ENCODE data around the gene CORIN. TPM values are rescaled to one million over a fixed set of nuclear protein-coding genes. Genes with fewer than 3 reads are reported as not detected.

CORIN gene
- total and polyA plus RNA-seq, 9 donors, result 0.20 to 7.9 (median 0.80) TPM; not detected in 1

- Histone ChIP-seq H3K27ac (no peak overlapping the region), H3K36me3 (no peaks in the 10 kb centered on the region), H3K4me1 (ENCODE audit: insufficient read depth) (no peaks in the 10 kb centered on the region), H3K9me3 (no peaks in the 10 kb centered on the region), H3K27me3 (no peaks in the 10 kb centered on the region), H3K4me3 (no peak overlapping the region)
- intact Hi-C loops (cut with DNase I), result no loop called here
- 87 to 91% (median 88%) methylated on average over 4 of the region's 4 CpGs for WGBS, 3 donors
- TF ChIP-seq CTCF (IDR thresholded peaks at IDR 0.05) (no peak), EP300 (IDR thresholded peaks at IDR 0.05) (no peak), POLR2A (IDR thresholded peaks at IDR 0.05) (no peak)
- DNase-seq, result no peak
These were observed 222.5 kb downstream of the CORIN start for GRCh38 chr4:47615385-47615784.

GRCh38 chr4:47612116-47613023 is 225.5 kb downstream of the CORIN start:
- no peaks in the 10 kb centered on the region for H3K27me3 ChIP-seq
- TF ChIP-seq CTCF (IDR thresholded peaks at IDR 0.05), result no peak
- TF ChIP-seq EP300 (IDR thresholded peaks at IDR 0.05), result no peak
- no peak for TF ChIP-seq POLR2A (IDR thresholded peaks at IDR 0.05)
- H3K9me3 ChIP-seq, result no peaks in the 10 kb centered on the region
- H3K4me1 ChIP-seq (ENCODE audit: insufficient read depth), result peaks cover 1% of the 10 kb centered on the region
- no peak overlapping the region for H3K4me3 ChIP-seq
- no peaks in the 10 kb centered on the region for H3K36me3 ChIP-seq
- WGBS, 3 donors, result 61 to 79% (median 61%) methylated on average over 4 of the region's 4 CpGs
- intact Hi-C loops (cut with DNase I), result no loop called here
- no peak overlapping the region for H3K27ac ChIP-seq
- DNase-seq, result no peak

GRCh38 chr4:47606482-47606881 is 231.4 kb downstream of the CORIN start:
- no peaks in the 10 kb centered on the region for H3K9me3 ChIP-seq
- H3K4me3 ChIP-seq, result no peak overlapping the region
- no peaks in the 10 kb centered on the region for H3K36me3 ChIP-seq
- peaks cover 1% of the 10 kb centered on the region for H3K4me1 ChIP-seq (ENCODE audit: insufficient read depth)
- intact Hi-C loops (cut with DNase I), result no loop called here
- DNase-seq, result no peak
- no peak overlapping the region for H3K27ac ChIP-seq
- WGBS, 3 donors, result 92 to 94% (median 93%) methylated on average over 3 of the region's 3 CpGs
- no peak for TF ChIP-seq EP300 (IDR thresholded peaks at IDR 0.05)
- TF ChIP-seq POLR2A (IDR thresholded peaks at IDR 0.05), result no peak
- no peak for TF ChIP-seq CTCF (IDR thresholded peaks at IDR 0.05)
- H3K27me3 ChIP-seq, result no peaks in the 10 kb centered on the region

GRCh38 chr4:47598896-47599295 is 239.0 kb downstream of the CORIN start:
- Histone ChIP-seq H3K27ac (no peak overlapping the region), H3K9me3 (no peaks in the 10 kb centered on the region), H3K36me3 (no peaks in the 10 kb centered on the region), H3K27me3 (no peaks in the 10 kb centered on the region), H3K4me3 (no peak overlapping the region), H3K4me1 (ENCODE audit: insufficient read depth) (no peaks in the 10 kb centered on the region)
- DNase-seq, result no peak
- 80 to 92% (median 82%) methylated on average over 3 of the region's 3 CpGs for whole genome bisulfite sequencing, 3 donors
- intact Hi-C loops (cut with DNase I), result no loop called here
- no peak for TF ChIP-seq POLR2A (IDR thresholded peaks at IDR 0.05)
- TF ChIP-seq CTCF (IDR thresholded peaks at IDR 0.05), result no peak
- no peak for TF ChIP-seq EP300 (IDR thresholded peaks at IDR 0.05)
